K562 (cell line): Measurements from ENCODE around the gene CTDSP1. TPM values are rescaled to one million over a fixed set of nuclear protein-coding genes. Genes with fewer than 3 reads are reported as not detected.

Experiments used
- ATAC-seq: fragments of 200-7000 bp; cut with Tn5 transposase; 3 replicates; pipeline ENCODE4 v1.9.1; 2020; ENCODE audit warnings: moderate library complexity
- BruUV-seq: library from RNA; stranded (reverse); fragments of 400-500 nt; replicated peaks from 2 replicates; lab custom pipeline; 2021; lab: Mats Ljungman, UMichigan
- CTCF ChIA-PET: fragments of 300-600 bp; formaldehyde crosslinking; extraction: SDS; loops from one replicate; lab custom pipeline; 2021; ENCODE audit warnings: low intra/inter-chr PET ratio; lab: Yijun Ruan, JAX
- POLR2A ChIA-PET: fragments of 300-600, 350-650 bp; sonication (Branson Sonifier 250); formaldehyde crosslinking; extraction: SDS; loops from one replicate; lab custom pipeline; 2021; ENCODE audit warnings: antibody characterized with exemption, inconsistent platforms; lab: Yijun Ruan, JAX
- DNase-seq, 4 experiments: peaks; one replicate each; pipeline versions ENCODE4 v3.0.0 to v3.0.0-alpha.2; 2011 to 2018; ENCODE audit warnings: low spot score in 3 of 4, mixed read lengths in 3 of 4; ENCODE audit errors: extremely low read depth in 1 of 4
- FAIRE-seq: peaks from 2 replicates; lab custom pipeline; 2011; peaks lifted over from hg19 to GRCh38; lab: Jason Lieb, UNC
- H2AFZ ChIP-seq: 2 replicates; pipeline ENCODE4 v1.6.0; 2011; ENCODE audit warnings: low read depth, low read length, control low read depth, inconsistent platforms
- H3K27ac ChIP-seq: fragments of 200-600 bp; 3 replicates; pipeline ENCODE4 v1.8.0; 2011; ENCODE audit warnings: low read depth, mild to moderate bottlenecking, control low read depth, inconsistent platforms, low read length, moderate library complexity, mixed read lengths; ENCODE audit errors: extremely low read depth
- H3K27me3 ChIP-seq, 2 experiments: fragments of 300-600 bp in 1 of 2; 2 replicates in 1 of 2; 3 replicates in 1 of 2; pipeline versions ENCODE4 v1.6.0 to v1.8.0; 2011; ENCODE audit warnings: inconsistent platforms in 2 of 2, low read length in 2 of 2, mild to moderate bottlenecking in 1 of 2, mixed read lengths in 1 of 2, moderate library complexity in 1 of 2; ENCODE audit not compliant: control insufficient read depth in 2 of 2, insufficient read depth in 2 of 2
- H3K36me3 ChIP-seq: fragments of 300-600 bp; 3 replicates; pipeline ENCODE4 v1.8.0; 2011; ENCODE audit warnings: mild to moderate bottlenecking, low read length, inconsistent platforms; ENCODE audit not compliant: control insufficient read depth, insufficient read depth
- H3K4me1 ChIP-seq, 2 experiments: fragments of 200-600 bp in 1 of 2; replicated peaks in 1 of 2; 2 replicates in 1 of 2; 3 replicates in 1 of 2; pipeline versions ENCODE4 v1.5.1 to v1.8.0; 2011; ENCODE audit warnings: inconsistent platforms in 2 of 2, low read length in 2 of 2, mild to moderate bottlenecking in 1 of 2, mixed read lengths in 1 of 2, moderate library complexity in 1 of 2; ENCODE audit not compliant: control insufficient read depth in 2 of 2, insufficient read depth in 2 of 2
- H3K4me2 ChIP-seq: 2 replicates; pipeline ENCODE4 v1.6.1; 2011; ENCODE audit warnings: low read length, control low read depth, inconsistent platforms, mixed read lengths; ENCODE audit not compliant: insufficient read depth
- H3K4me3 ChIP-seq: fragments of 200-600 bp; sonication (generic), shearing (Covaris generic); 2 replicates; pipeline ENCODE4 v1.5.1; 2016; ENCODE audit warnings: control low read depth, inconsistent platforms
- H3K79me2 ChIP-seq: fragments of 200-600 bp; 3 replicates; pipeline ENCODE4 v1.8.0; 2011; ENCODE audit warnings: low read length, inconsistent platforms; ENCODE audit not compliant: control insufficient read depth, insufficient read depth
- H3K9ac ChIP-seq, 2 experiments: 2 replicates each; pipeline versions ENCODE4 v1.6.0 to v1.6.1; 2011; ENCODE audit warnings: low read depth in 2 of 2, low read length in 2 of 2, control low read depth in 1 of 2, inconsistent platforms in 1 of 2, mild to moderate bottlenecking in 1 of 2, mixed read lengths in 1 of 2; ENCODE audit not compliant: insufficient read depth in 1 of 2
- H3K9me1 ChIP-seq: one replicate; pipeline ENCODE4 v1.6.0; 2011; ENCODE audit warnings: inconsistent platforms, mild to moderate bottlenecking, low read length, moderate library complexity; ENCODE audit not compliant: control insufficient read depth, insufficient read depth
- H3K9me3 ChIP-seq: replicated peaks from 2 replicates; pipeline ENCODE4 v1.5.1; 2011; ENCODE audit warnings: low read depth, low read length, inconsistent platforms; ENCODE audit not compliant: control insufficient read depth, insufficient read depth
- H4K20me1 ChIP-seq: replicated peaks from 2 replicates; pipeline ENCODE4 v1.6.1; 2011; ENCODE audit warnings: low read length, inconsistent platforms, mixed read lengths; ENCODE audit not compliant: control insufficient read depth, insufficient read depth
- CBX3 ChIP-seq, 2 experiments: IDR thresholded peaks; 1 replicate in 1 of 2; 2 replicates in 1 of 2; pipeline ENCODE4 v1.6.1; 2012; ENCODE audit warnings: inconsistent platforms in 2 of 2, low read length in 2 of 2, borderline replicate concordance in 1 of 2, control low read depth in 1 of 2
- CREB1 ChIP-seq, 2 experiments: sonication (generic) in 1 of 2; formaldehyde crosslinking in 1 of 2; IDR thresholded peaks; 2 replicates each; pipeline versions ENCODE4 v1.6.1 to v1.8.0; 2012 to 2022; ENCODE audit warnings: inconsistent platforms in 1 of 2, mild to moderate bottlenecking in 1 of 2, missing genetic modification reagents in 1 of 2, moderate library complexity in 1 of 2
- DPF2 ChIP-seq: fragments of 450-650 bp; IDR thresholded peaks from 2 replicates; pipeline ENCODE4 v1.6.1; 2016
- E2F3 ChIP-seq: fragments of 250-450 bp; sonication (Bioruptor Pico); IDR thresholded peaks from 2 replicates; pipeline ENCODE4 v1.4.0; 2020; ENCODE audit warnings: mild to moderate bottlenecking
- HCFC1 ChIP-seq: IDR thresholded peaks from 2 replicates; pipeline ENCODE4 v1.6.1; 2012; ENCODE audit warnings: low read depth, low read length, improper control_type of control experiment
- HDGF ChIP-seq: fragments of 450-650 bp; IDR thresholded peaks from 2 replicates; pipeline ENCODE4 v1.6.1; 2016
- MIER1 ChIP-seq: fragments of 450-650 bp; IDR thresholded peaks from 2 replicates; pipeline ENCODE4 v1.6.1; 2016; ENCODE audit warnings: antibody characterized with exemption, mild to moderate bottlenecking, low read depth
- ZNF780A ChIP-seq: fragments of 250-450 bp; sonication (Bioruptor Pico); IDR thresholded peaks from 2 replicates; pipeline ENCODE4 v1.5.0; 2021; ENCODE audit warnings: mild to moderate bottlenecking
- WGBS: fragments of 100-300 bp; shearing (Covaris generic); methylation state at CpG from one replicate; pipeline ENCODE4 v1.1.6; 2016; ENCODE audit warnings: low coverage, mixed read lengths; ENCODE audit not compliant: insufficient coverage; ENCODE audit errors: missing lambda C conversion rate; 5-methylcytosine and 5-hydroxymethylcytosine counted together
- in situ Hi-C: fragments of 300-500 bp; cut with MboI; formaldehyde crosslinking; loops from 4 replicates; pipeline ENCODE4 v1.15.0; 2018; ENCODE audit warnings: inconsistent platforms, mixed read lengths
- intact Hi-C: fragments of 100-400 bp; cut with micrococcal nuclease; formaldehyde crosslinking; loops from 2 replicates; pipeline ENCODE4 v1.14.2; 2022
- polyA plus RNA-seq, 8 experiments: library from polyadenylated mRNA; depleted of rRNA in 4 of 8; stranded (reverse) in 5 of 8; unstranded in 3 of 8; fragments of >200 nt; fragmentation: Nextera tagmentation in 2 of 8; fragmentation: Illumina TruSeq in 1 of 8; extraction: Ambion mirVana in 2 of 8; extraction: Trizol in 1 of 8; gene quantifications; 2 replicates each; pipeline versions ENCODE4 v1.2.1 to v1.2.3, GENCODE V29; 2011 to 2014; ENCODE audit warnings: inconsistent platforms in 1 of 8, missing spikeins in 1 of 8
- total RNA-seq, 7 experiments: library from RNA; depleted of rRNA in 6 of 7; stranded (reverse); fragments of >200 nt in 6 of 7; fragmentation: Illumina TruSeq in 2 of 7; extraction: Trizol in 2 of 7; gene quantifications; 2 replicates each; pipeline versions ENCODE4 v1.2.1 to v1.2.3, GENCODE V29; 2011 to 2021; ENCODE audit warnings: low replicate concordance in 1 of 7
- TF ChIP-seq, protein P1 (sequence below), 2 experiments: fragments of 250-450 bp in 1 of 2; fragments of 450-650 bp in 1 of 2; sonication (Bioruptor Pico) in 1 of 2; IDR thresholded peaks; 2 replicates each; pipeline versions ENCODE4 v1.6.1 to v1.8.0; 2016 to 2021; ENCODE audit warnings: mild to moderate bottlenecking in 2 of 2, moderate library complexity in 2 of 2, missing compliant biosample characterization in 1 of 2, missing genetic modification characterization in 1 of 2
- TF ChIP-seq, protein P2 (sequence below): fragments of 200-800 bp; sonication (Bioruptor generic); IDR thresholded peaks from 2 replicates; pipeline ENCODE4 v1.6.1; 2016; ENCODE audit warnings: missing genetic modification characterization, missing compliant biosample characterization
- TF ChIP-seq, protein P3 (sequence below): fragments of 450-650 bp; IDR thresholded peaks from 2 replicates; pipeline ENCODE4 v1.7.1; 2018; ENCODE audit warnings: mild to moderate bottlenecking, low read depth; ENCODE audit not compliant: partially characterized antibody

The CTDSP1 gene
- total and polyA plus RNA-seq, 9 of the 15 experiments (the other 6 are each of a cell fraction or from before 2014, with no cell fraction given), result 2.4 to 74.8 (median 45.8) TPM

DNA sequence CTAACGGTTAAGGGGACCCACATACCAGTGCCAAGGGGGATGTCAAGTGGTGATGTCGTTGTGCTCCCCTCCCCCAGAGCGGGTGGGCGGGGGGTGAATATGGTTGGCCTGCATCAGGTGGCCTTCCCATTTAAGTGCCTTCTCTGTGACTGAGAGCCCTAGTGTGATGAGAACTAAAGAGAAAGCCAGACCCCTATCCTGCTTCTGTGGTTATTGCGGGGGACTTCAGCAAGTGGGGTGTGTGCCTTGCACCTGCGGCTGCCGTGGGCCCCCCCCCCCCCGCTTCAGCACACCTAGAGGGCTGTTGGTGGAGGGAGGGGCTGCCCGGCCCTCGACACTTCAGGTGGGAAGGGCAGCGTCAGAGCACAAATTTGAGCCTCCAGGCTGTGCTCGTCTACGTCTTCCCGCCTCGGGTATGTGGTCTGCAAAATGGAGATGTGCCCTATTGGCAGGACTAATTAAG, 6.1 kb downstream of the CTDSP1 start:
- peak in 1 of 4 experiments; percentile 34 for DNase-seq
- no peaks in the 10 kb centered on the region for H3K27me3 ChIP-seq
- peak overlapping the region; percentile 28 for H3K4me3 ChIP-seq
- H3K36me3 ChIP-seq, result peaks cover 46% of the 10 kb centered on the region; the same call in 2 of the 3 replicates
- in situ Hi-C loops (no loop called here), intact Hi-C loops (loop anchor here (1.0 to 10.0 kb wide), 4 partner anchors 8 to 239 kb away; no protein-coding TSS in a partner anchor)
- H3K9ac ChIP-seq, result peak overlapping the region; percentile 27 to 88
- CTCF ChIA-PET, result interaction anchor here (1.1 kb wide), 1 partner anchor 60 kb away, joined by 8 read pairs; no protein-coding TSS in a partner anchor
- H3K27ac ChIP-seq, result peak overlapping the region; percentile 78
- ATAC-seq, result peak; percentile 15
- POLR2A ChIA-PET, result interaction anchor here (0.6 to 0.9 kb wide), 2 partner anchors 11 to 98 kb away, joined by 3 read pairs; no protein-coding TSS in a partner anchor
- peaks cover 29 to 73% of the 10 kb centered on the region in 2 experiments; a peak in 4 of 5 replicates for H3K4me1 ChIP-seq
- H3K79me2 ChIP-seq, result peaks cover 16% of the 10 kb centered on the region
- H3K9me3 ChIP-seq, result no peaks in the 10 kb centered on the region
- H4K20me1 ChIP-seq, result no peaks in the 10 kb centered on the region
- WGBS, result 1% methylated on average over 11 of the region's 15 CpGs
- H2AFZ ChIP-seq, result peak overlapping the region; percentile 76
- peak; percentile 69 for FAIRE-seq
- peak overlapping the region; percentile 80 for H3K4me2 ChIP-seq
- no TSS peak for BruUV-seq
- no peaks in the 10 kb centered on the region for H3K9me1 ChIP-seq
- TF ChIP-seq, protein P1, sequence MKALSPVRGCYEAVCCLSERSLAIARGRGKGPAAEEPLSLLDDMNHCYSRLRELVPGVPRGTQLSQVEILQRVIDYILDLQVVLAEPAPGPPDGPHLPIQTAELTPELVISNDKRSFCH (CRISPR knock-in tag; IDR thresholded peaks at IDR 0.05), result no peak
- TF ChIP-seq, protein P1 (tag; IDR thresholded peaks at IDR 0.05), result no peak
- TF ChIP-seq, protein P2, sequence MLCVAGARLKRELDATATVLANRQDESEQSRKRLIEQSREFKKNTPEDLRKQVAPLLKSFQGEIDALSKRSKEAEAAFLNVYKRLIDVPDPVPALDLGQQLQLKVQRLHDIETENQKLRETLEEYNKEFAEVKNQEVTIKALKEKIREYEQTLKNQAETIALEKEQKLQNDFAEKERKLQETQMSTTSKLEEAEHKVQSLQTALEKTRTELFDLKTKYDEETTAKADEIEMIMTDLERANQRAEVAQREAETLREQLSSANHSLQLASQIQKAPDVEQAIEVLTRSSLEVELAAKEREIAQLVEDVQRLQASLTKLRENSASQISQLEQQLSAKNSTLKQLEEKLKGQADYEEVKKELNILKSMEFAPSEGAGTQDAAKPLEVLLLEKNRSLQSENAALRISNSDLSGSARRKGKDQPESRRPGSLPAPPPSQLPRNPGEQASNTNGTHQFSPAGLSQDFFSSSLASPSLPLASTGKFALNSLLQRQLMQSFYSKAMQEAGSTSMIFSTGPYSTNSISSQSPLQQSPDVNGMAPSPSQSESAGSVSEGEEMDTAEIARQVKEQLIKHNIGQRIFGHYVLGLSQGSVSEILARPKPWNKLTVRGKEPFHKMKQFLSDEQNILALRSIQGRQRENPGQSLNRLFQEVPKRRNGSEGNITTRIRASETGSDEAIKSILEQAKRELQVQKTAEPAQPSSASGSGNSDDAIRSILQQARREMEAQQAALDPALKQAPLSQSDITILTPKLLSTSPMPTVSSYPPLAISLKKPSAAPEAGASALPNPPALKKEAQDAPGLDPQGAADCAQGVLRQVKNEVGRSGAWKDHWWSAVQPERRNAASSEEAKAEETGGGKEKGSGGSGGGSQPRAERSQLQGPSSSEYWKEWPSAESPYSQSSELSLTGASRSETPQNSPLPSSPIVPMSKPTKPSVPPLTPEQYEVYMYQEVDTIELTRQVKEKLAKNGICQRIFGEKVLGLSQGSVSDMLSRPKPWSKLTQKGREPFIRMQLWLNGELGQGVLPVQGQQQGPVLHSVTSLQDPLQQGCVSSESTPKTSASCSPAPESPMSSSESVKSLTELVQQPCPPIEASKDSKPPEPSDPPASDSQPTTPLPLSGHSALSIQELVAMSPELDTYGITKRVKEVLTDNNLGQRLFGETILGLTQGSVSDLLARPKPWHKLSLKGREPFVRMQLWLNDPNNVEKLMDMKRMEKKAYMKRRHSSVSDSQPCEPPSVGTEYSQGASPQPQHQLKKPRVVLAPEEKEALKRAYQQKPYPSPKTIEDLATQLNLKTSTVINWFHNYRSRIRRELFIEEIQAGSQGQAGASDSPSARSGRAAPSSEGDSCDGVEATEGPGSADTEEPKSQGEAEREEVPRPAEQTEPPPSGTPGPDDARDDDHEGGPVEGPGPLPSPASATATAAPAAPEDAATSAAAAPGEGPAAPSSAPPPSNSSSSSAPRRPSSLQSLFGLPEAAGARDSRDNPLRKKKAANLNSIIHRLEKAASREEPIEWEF (CRISPR knock-in tag), result no peak
- TF ChIP-seq MIER1 (no peak), HCFC1 (no peak), CBX3 (IDR thresholded peaks at IDR 0.05; ENCODE audit: borderline replicate concordance in 1 of 2, low read length in 2 of 2) (no peak), E2F3 (CRISPR knock-in tag) (no peak), CREB1 (IDR thresholded peaks at IDR 0.05) (no peak), CREB1 (CRISPR knock-in tag; IDR thresholded peaks at IDR 0.05) (no peak), HDGF (no peak), ZNF780A (CRISPR knock-in tag) (no peak), DPF2 (no peak)
- TF ChIP-seq, protein P3, sequence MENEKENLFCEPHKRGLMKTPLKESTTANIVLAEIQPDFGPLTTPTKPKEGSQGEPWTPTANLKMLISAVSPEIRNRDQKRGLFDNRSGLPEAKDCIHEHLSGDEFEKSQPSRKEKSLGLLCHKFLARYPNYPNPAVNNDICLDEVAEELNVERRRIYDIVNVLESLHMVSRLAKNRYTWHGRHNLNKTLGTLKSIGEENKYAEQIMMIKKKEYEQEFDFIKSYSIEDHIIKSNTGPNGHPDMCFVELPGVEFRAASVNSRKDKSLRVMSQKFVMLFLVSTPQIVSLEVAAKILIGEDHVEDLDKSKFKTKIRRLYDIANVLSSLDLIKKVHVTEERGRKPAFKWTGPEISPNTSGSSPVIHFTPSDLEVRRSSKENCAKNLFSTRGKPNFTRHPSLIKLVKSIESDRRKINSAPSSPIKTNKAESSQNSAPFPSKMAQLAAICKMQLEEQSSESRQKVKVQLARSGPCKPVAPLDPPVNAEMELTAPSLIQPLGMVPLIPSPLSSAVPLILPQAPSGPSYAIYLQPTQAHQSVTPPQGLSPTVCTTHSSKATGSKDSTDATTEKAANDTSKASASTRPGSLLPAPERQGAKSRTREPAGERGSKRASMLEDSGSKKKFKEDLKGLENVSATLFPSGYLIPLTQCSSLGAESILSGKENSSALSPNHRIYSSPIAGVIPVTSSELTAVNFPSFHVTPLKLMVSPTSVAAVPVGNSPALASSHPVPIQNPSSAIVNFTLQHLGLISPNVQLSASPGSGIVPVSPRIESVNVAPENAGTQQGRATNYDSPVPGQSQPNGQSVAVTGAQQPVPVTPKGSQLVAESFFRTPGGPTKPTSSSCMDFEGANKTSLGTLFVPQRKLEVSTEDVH, result no peak
